DMS79 treated with DMSO at 0.1 percent for 48 hours (cell line): ENCODE data around the gene CACFD1.

Experiments used
- DNase-seq: peaks from one replicate; lab custom pipeline; 2025; lab: John Stamatoyannopoulos, UW

Gene CACFD1

GRCh38 chr9:133464638-133465037 is 4.9 kb downstream of the CACFD1 start:
- DNase-seq = no peak

- DNase-seq = no peak
These were observed 6.2 kb downstream of the CACFD1 start for GRCh38 chr9:133465984-133466383.

GRCh38 chr9:133467101-133467500 is 7.3 kb downstream of the CACFD1 start:
- DNase-seq = no peak

- no peak for DNase-seq
These were observed 8.6 kb downstream of the CACFD1 start for GRCh38 chr9:133468374-133468773.

GRCh38 chr9:133468777-133469421 is 9.1 kb downstream of the CACFD1 start:
- no peak for DNase-seq

- DNase-seq = no peak
These were observed 10.7 kb downstream of the CACFD1 start for GRCh38 chr9:133470427-133470924.

- no peak for DNase-seq
These were observed 11.2 kb downstream of the CACFD1 start for GRCh38 chr9:133470988-133471387.

GRCh38 chr9:133471551-133472276 is 11.9 kb downstream of the CACFD1 start:
- DNase-seq = no peak

- DNase-seq = no peak
These were observed 12.5 kb downstream of the CACFD1 start for GRCh38 chr9:133472277-133472645.

GRCh38 chr9:133472753-133473378 is 13.1 kb downstream of the CACFD1 start:
- no peak for DNase-seq

GRCh38 chr9:133473743-133474142 is 14.0 kb downstream of the CACFD1 start:
- DNase-seq = no peak

- no peak for DNase-seq
These were observed 14.4 kb downstream of the CACFD1 start for GRCh38 chr9:133474215-133474614.

- DNase-seq = no peak
These were observed 15.1 kb downstream of the CACFD1 start for GRCh38 chr9:133474853-133475252.

GRCh38 chr9:133475292-133476012 is 15.7 kb downstream of the CACFD1 start:
- no peak for DNase-seq

- no peak for DNase-seq
These were observed 16.5 kb downstream of the CACFD1 start for GRCh38 chr9:133476036-133476931.

- DNase-seq = no peak
These were observed 17.2 kb downstream of the CACFD1 start for GRCh38 chr9:133476941-133477340.

- no peak for DNase-seq
These were observed 17.7 kb downstream of the CACFD1 start for GRCh38 chr9:133477461-133477860.

- peak; percentile 9 for DNase-seq
These were observed 18.4 kb downstream of the CACFD1 start for GRCh38 chr9:133477992-133478850.

- peak; percentile 73 for DNase-seq
These were observed 19.3 kb downstream of the CACFD1 start, which contains the start of gene SLC2A6 for GRCh38 chr9:133478851-133479711. SLC2A6 (minus strand) TSS chr9:133479099; CDS start chr9:133479059, 40 bp downstream.
